MCF 10A (cell line): ENCODE data around the gene TIGIT. TPM values are rescaled to one million over a fixed set of nuclear protein-coding genes. Genes with fewer than 3 reads are reported as not detected.

Source experiments
- BruUV-seq: library from RNA; stranded (reverse); fragments of 400-500 nt; replicated peaks from 2 replicates; lab custom pipeline; 2021; lab: Mats Ljungman, UMichigan
- CTCF ChIA-PET: fragments of 300-600 bp; sonication (Branson Sonifier 250); formaldehyde crosslinking; extraction: SDS; loops from one replicate; lab custom pipeline; 2021; ENCODE audit warnings: antibody characterized with exemption, inconsistent platforms; lab: Yijun Ruan, JAX
- POLR2A ChIA-PET: fragments of 300-600, 350-650 bp; sonication (Branson Sonifier 250); formaldehyde crosslinking; extraction: SDS; loops from one replicate; lab custom pipeline; 2020; ENCODE audit warnings: antibody characterized with exemption, inconsistent platforms; lab: Yijun Ruan, JAX
- DNase-seq: peaks from one replicate; pipeline ENCODE4 v3.0.0-alpha.2; 2018; ENCODE audit not compliant: unreplicated experiment
- H3K27ac Mint-ChIP-seq: one replicate; pipeline ENCODE4 v1.8.0; 2022; ENCODE audit warnings: mild to moderate bottlenecking, low read depth, mixed read lengths; ENCODE audit not compliant: unreplicated experiment
- H3K27me3 Mint-ChIP-seq: one replicate; pipeline ENCODE4 v1.8.0; 2022; ENCODE audit warnings: mixed read lengths; ENCODE audit not compliant: insufficient read depth, unreplicated experiment
- H3K36me3 Mint-ChIP-seq: one replicate; pipeline ENCODE4 v1.8.0; 2022; ENCODE audit warnings: mild to moderate bottlenecking, moderate library complexity, mixed read lengths; ENCODE audit not compliant: insufficient read depth, unreplicated experiment
- H3K4me1 Mint-ChIP-seq: one replicate; pipeline ENCODE4 v1.8.0; 2022; ENCODE audit warnings: mixed read lengths; ENCODE audit not compliant: insufficient read depth, unreplicated experiment
- H3K4me3 Mint-ChIP-seq: one replicate; pipeline ENCODE4 v1.8.0; 2022; ENCODE audit warnings: mild to moderate bottlenecking, moderate library complexity, mixed read lengths; ENCODE audit not compliant: unreplicated experiment
- H3K9me3 Mint-ChIP-seq: one replicate; pipeline ENCODE4 v1.8.0; 2022; ENCODE audit warnings: mixed read lengths; ENCODE audit not compliant: unreplicated experiment
- CTCF ChIP-seq: fragments of 200-600 bp; IDR thresholded peaks from one replicate; pipeline ENCODE4 v1.8.0; 2022; ENCODE audit warnings: antibody characterized with exemption, mild to moderate bottlenecking; ENCODE audit not compliant: unreplicated experiment
- intact Hi-C: fragments of 100-400 bp; cut with micrococcal nuclease; formaldehyde crosslinking; loops from 2 replicates; pipeline ENCODE4 v1.14.1; 2022
- total RNA-seq: library from RNA; stranded (reverse); gene quantifications from 2 replicates; pipeline ENCODE4 v1.2.3, GENCODE V29; 2022

The TIGIT gene
- total RNA-seq, 1 experiment from 2014 or later: not detected

- Mint-ChIP-seq H3K36me3 (peaks cover 12% of the 10 kb centered on the region), H3K27me3 (no peaks in the 10 kb centered on the region), H3K9me3 (no peaks in the 10 kb centered on the region), H3K27ac (peak overlapping the region; percentile 46), H3K4me1 (peaks cover 14% of the 10 kb centered on the region), H3K4me3 (no peak overlapping the region)
- ChIA-PET POLR2A (no interaction called here), CTCF (interaction anchor here (1.7 kb wide), 1 partner anchor 16 kb away, joined by 6 read pairs; no protein-coding TSS in a partner anchor)
- BruUV-seq: no TSS peak
- TF ChIP-seq CTCF: no peak
- peak; percentile 91 for DNase-seq
- intact Hi-C loops: no loop called here
Measured at GRCh38 chr3:114319453-114319852, 25.6 kb downstream of the TIGIT start.

GRCh38 chr3:114320246-114320645 lies 26.4 kb downstream of the TIGIT start:
- H3K27me3 Mint-ChIP-seq: no peaks in the 10 kb centered on the region
- no peak overlapping the region for H3K27ac Mint-ChIP-seq
- peaks cover 12% of the 10 kb centered on the region for H3K36me3 Mint-ChIP-seq
- intact Hi-C loops: no loop called here
- H3K9me3 Mint-ChIP-seq: no peaks in the 10 kb centered on the region
- peaks cover 14% of the 10 kb centered on the region for H3K4me1 Mint-ChIP-seq
- BruUV-seq: no TSS peak
- CTCF ChIA-PET: interaction anchor here (0.6 to 1.7 kb wide), 2 partner anchors 16 to 340 kb away, joined by 5 to 6 read pairs; no protein-coding TSS in a partner anchor
- no peak for TF ChIP-seq CTCF
- peak; percentile 56 for DNase-seq
- POLR2A ChIA-PET: no interaction called here
- no peak overlapping the region for H3K4me3 Mint-ChIP-seq

GRCh38 chr3:114323546-114324254 lies 29.9 kb downstream of the TIGIT start:
- TF ChIP-seq CTCF: no peak
- no TSS peak for BruUV-seq
- POLR2A ChIA-PET: no interaction called here

GRCh38 chr3:114327665-114328064 lies 33.8 kb downstream of the TIGIT start:
- Mint-ChIP-seq H3K9me3 (no peaks in the 10 kb centered on the region), H3K4me3 (no peak overlapping the region), H3K27me3 (no peaks in the 10 kb centered on the region), H3K27ac (no peak overlapping the region), H3K36me3 (no peaks in the 10 kb centered on the region), H3K4me1 (no peaks in the 10 kb centered on the region)
- BruUV-seq: no TSS peak
- DNase-seq: no peak
- TF ChIP-seq CTCF: no peak
- intact Hi-C loops: no loop called here
- POLR2A ChIA-PET: no interaction called here
- CTCF ChIA-PET: interaction anchor here (0.8 kb wide), 1 partner anchor 9 kb away, joined by 3 read pairs; no protein-coding TSS in a partner anchor

More at GRCh38 chr3:114323546-114324254, 29.9 kb downstream of the TIGIT start:
- DNase-seq: no peak
- peaks cover 14% of the 10 kb centered on the region for H3K4me1 Mint-ChIP-seq
- no peaks in the 10 kb centered on the region for H3K27me3 Mint-ChIP-seq
- no peaks in the 10 kb centered on the region for H3K36me3 Mint-ChIP-seq
- no peak overlapping the region for H3K4me3 Mint-ChIP-seq
- no peak overlapping the region for H3K27ac Mint-ChIP-seq
- no peaks in the 10 kb centered on the region for H3K9me3 Mint-ChIP-seq
- CTCF ChIA-PET: interaction anchor here (0.6 to 0.9 kb wide), 3 partner anchors 11 to 151 kb away, joined by 3 read pairs; no protein-coding TSS in a partner anchor
- intact Hi-C loops: no loop called here
